ENCODE measurements around the gene RASAL3.

The RASAL3 gene

DNA sequence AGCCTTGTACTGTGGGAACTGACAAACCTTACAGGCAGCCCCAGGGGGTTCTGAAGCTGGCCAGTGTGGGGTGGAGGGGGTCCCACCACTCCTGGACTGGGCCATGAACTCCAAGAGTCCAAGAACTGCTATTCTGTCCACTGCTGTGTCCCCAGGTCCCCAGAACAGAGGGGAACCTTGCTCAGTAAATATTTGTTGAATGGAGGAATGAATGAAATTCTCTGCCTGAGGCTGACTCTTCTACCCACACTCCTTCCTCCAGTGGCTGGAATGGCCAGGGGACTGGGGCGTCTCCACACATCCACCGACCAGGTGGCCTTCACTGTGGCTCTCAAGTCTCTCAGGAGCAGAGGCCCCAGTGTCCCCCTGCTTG, 26.2 kb downstream of the RASAL3 start:
- peaks cover 3% of the 10 kb centered on the region; the same call in 1 of the 2 replicates for H3K4me1 ChIP-seq (ENCODE audit: insufficient read depth, low read length)
- 95% methylated on average over 2 of the region's 2 CpGs for WGBS
- no peak overlapping the region for H3K27ac ChIP-seq (ENCODE audit: low read depth, low read length)

DNA sequence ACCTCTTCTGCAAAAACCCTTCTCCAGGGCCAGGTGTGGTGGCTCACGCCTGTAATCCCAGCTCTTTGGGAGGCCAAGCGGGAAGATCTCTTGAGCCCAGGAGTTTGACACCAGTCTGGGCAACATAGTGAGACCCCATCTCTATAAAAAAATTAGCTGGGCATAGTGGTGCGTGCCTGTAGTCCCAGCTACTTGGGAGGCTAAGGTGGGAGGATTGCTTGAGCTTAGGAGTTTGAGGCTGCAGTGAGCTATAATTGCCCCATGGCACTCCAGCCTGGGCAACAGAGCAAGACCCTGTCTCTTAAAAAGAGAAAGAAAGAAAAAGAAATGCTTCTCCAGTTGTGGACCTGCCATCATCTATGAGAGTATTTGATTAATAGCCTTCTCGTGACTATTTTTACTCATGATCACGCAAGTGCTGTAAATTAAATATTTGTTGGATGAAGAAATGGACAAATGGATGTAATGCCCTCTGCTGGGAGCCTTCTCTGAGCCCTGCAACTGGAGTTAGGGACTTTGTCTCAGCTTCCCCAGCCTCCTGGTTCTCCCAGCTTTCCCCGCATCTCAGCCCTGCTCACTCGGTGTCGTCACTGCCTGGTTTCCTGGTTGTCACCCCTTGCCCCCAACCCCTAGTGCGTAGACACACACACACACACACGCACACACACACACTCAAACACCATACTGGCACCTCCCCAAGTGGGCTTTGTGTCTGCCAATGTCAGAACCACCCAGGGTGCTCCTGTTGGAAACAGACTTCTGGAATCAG, 26.8 kb downstream of the RASAL3 start:
- Histone ChIP-seq H3K4me3 (ENCODE audit: low read length) (no peak overlapping the region), H3K27me3 (ENCODE audit: insufficient read depth, low read length) (no peaks in the 10 kb centered on the region), H3K36me3 (ENCODE audit: insufficient read depth, low read length) (no peaks in the 10 kb centered on the region), H3K27ac (ENCODE audit: low read depth, low read length) (no peak overlapping the region), H3K4me1 (ENCODE audit: insufficient read depth, low read length) (peaks cover 3% of the 10 kb centered on the region; the same call in 1 of the 2 replicates), H3K9me3 (ENCODE audit: insufficient read depth, low read depth, low read length) (no peaks in the 10 kb centered on the region), H3K9ac (ENCODE audit: low read depth, low read length) (no peak overlapping the region)
- 88% methylated on average over 10 of the region's 10 CpGs for WGBS

More for the DNA sequence above, 26.2 kb downstream of the RASAL3 start:
- no peak overlapping the region for H3K4me3 ChIP-seq (ENCODE audit: low read length)
- no peaks in the 10 kb centered on the region for H3K9me3 ChIP-seq (ENCODE audit: insufficient read depth, low read depth, low read length)
- H3K9ac ChIP-seq (ENCODE audit: low read depth, low read length): no peak overlapping the region
- H3K27me3 ChIP-seq (ENCODE audit: insufficient read depth, low read length): no peaks in the 10 kb centered on the region
- no peaks in the 10 kb centered on the region for H3K36me3 ChIP-seq (ENCODE audit: insufficient read depth, low read length)

- H3K4me3 ChIP-seq (ENCODE audit: low read length): no peak overlapping the region
- no peaks in the 10 kb centered on the region for H3K36me3 ChIP-seq (ENCODE audit: insufficient read depth, low read length)
- 86% methylated on average over 15 of the region's 15 CpGs for WGBS
- H3K4me1 ChIP-seq (ENCODE audit: insufficient read depth, low read length): peaks cover 3% of the 10 kb centered on the region; the same call in 1 of the 2 replicates
- H3K9me3 ChIP-seq (ENCODE audit: insufficient read depth, low read depth, low read length): no peaks in the 10 kb centered on the region
- no peak overlapping the region for H3K27ac ChIP-seq (ENCODE audit: low read depth, low read length)
- H3K27me3 ChIP-seq (ENCODE audit: insufficient read depth, low read length): no peaks in the 10 kb centered on the region
- no peak overlapping the region for H3K9ac ChIP-seq (ENCODE audit: low read depth, low read length)
Measured at GRCh38 chr19:15436826-15437110, 27.6 kb downstream of the RASAL3 start.

- Histone ChIP-seq H3K27ac (ENCODE audit: low read depth, low read length) (no peak overlapping the region), H3K27me3 (ENCODE audit: insufficient read depth, low read length) (no peaks in the 10 kb centered on the region), H3K36me3 (ENCODE audit: insufficient read depth, low read length) (no peaks in the 10 kb centered on the region), H3K9ac (ENCODE audit: low read depth, low read length) (no peak overlapping the region), H3K4me3 (ENCODE audit: low read length) (no peak overlapping the region), H3K4me1 (ENCODE audit: insufficient read depth, low read length) (peaks cover 8% of the 10 kb centered on the region; the same call in 1 of the 2 replicates), H3K9me3 (ENCODE audit: insufficient read depth, low read depth, low read length) (no peaks in the 10 kb centered on the region)
- 83% methylated on average over 9 of the region's 10 CpGs for WGBS
Measured at GRCh38 chr19:15436012-15436825, 28.1 kb downstream of the RASAL3 start.

DNA sequence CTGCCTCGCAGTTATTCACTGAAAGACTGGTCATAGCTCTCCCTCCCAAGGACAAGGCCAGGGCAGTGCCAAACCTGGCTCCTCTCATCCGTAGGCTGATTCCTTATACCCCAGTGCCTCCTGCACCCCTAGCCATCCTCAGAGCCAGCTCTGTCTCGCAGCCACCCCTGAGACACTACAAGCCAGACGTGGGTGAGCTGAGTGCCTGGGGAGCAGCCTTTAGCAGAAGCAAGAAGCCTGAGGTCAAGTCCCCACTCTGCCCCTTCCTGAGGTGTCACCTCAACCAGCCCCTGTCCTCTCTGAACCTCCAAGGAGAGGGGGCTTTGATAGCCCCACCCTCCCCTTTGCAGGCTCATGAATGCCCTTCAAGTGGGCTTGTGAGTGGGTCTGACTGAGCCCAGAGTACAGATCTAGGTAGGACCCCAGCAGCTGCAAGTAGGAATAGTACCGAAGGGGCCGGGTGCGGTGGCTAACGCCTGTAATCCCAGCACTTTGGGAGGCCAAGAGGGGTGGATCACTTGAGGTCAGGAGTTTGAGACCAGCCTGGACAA, 30.8 kb downstream of the RASAL3 start:
- WGBS: 66% methylated on average over 8 of the region's 8 CpGs
- Histone ChIP-seq H3K9me3 (ENCODE audit: insufficient read depth, low read depth, low read length) (no peaks in the 10 kb centered on the region), H3K4me1 (ENCODE audit: insufficient read depth, low read length) (peaks cover 10% of the 10 kb centered on the region; the same call in 1 of the 2 replicates), H3K27ac (ENCODE audit: low read depth, low read length) (no peak overlapping the region), H3K36me3 (ENCODE audit: insufficient read depth, low read length) (no peaks in the 10 kb centered on the region), H3K27me3 (ENCODE audit: insufficient read depth, low read length) (no peaks in the 10 kb centered on the region), H3K9ac (ENCODE audit: low read depth, low read length) (no peak overlapping the region; the same call in 1 of the 2 replicates), H3K4me3 (ENCODE audit: low read length) (peak overlapping the region; percentile 96)

DNA sequence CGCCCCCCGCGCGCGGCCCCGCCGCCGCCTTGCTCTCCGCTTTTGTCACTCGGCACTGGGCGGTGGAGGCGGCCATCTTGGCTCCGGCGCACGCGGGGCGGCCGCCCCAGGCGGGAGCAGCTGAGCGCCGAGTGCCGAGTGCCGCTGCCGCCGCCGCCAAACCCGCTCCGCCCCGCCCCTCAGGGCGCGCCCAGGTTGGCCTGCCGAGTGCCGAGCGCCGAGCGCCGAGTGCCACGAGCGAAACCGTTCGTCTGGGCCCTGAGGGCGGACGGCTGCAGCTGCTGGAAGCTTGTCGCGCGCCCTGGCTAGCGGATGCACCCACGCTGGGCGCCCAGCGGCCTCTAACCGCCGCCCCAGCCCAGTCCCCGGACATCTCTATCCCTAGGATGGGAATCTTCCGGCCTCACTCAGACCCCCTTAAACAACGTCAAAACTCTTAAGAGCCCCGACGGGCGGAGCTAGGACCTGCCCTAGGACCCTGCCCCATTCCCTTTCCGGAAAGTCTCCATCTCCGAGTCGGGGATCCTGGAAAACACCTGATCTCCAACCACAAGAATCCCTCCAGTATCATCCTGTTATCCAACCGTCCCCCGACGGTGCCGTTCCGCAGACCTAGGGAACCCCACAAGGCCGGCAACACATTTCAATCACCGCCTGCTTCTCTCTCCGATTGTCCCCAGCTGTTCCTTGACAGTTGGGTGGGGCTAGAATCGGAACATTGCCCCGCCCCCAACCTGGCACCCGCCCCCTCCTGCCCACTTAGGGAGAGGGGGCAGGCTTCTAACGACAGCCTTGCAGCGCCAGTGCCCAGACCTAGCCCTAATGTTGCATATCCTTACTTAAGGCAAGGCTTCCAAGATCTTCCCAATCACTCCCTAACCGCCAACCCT, 31.5 kb downstream of the RASAL3 start:
- Histone ChIP-seq H3K4me1 (ENCODE audit: insufficient read depth, low read length) (peaks cover 10% of the 10 kb centered on the region; the same call in 1 of the 2 replicates), H3K9ac (ENCODE audit: low read depth, low read length) (peak overlapping the region; percentile 52), H3K9me3 (ENCODE audit: insufficient read depth, low read depth, low read length) (no peaks in the 10 kb centered on the region), H3K27me3 (ENCODE audit: insufficient read depth, low read length) (no peaks in the 10 kb centered on the region), H3K36me3 (ENCODE audit: insufficient read depth, low read length) (no peaks in the 10 kb centered on the region), H3K4me3 (ENCODE audit: low read length) (peak overlapping the region; percentile 96), H3K27ac (ENCODE audit: low read depth, low read length) (0 out of 2 replicates have a peak overlapping the region, but pooled peaks have one; percentile 41)
- under 1% methylated on average over 74 of the region's 75 CpGs for WGBS

- Histone ChIP-seq H3K4me3 (ENCODE audit: low read length) (peak overlapping the region; percentile 96), H3K9me3 (ENCODE audit: insufficient read depth, low read depth, low read length) (no peaks in the 10 kb centered on the region), H3K27me3 (ENCODE audit: insufficient read depth, low read length) (no peaks in the 10 kb centered on the region), H3K9ac (ENCODE audit: low read depth, low read length) (peak overlapping the region; percentile 89), H3K27ac (ENCODE audit: low read depth, low read length) (peak overlapping the region; percentile 55; the same call in 1 of the 2 replicates), H3K36me3 (ENCODE audit: insufficient read depth, low read length) (0 out of 2 replicates have a peak, but pooled peaks cover 7% of the 10 kb centered on the region), H3K4me1 (ENCODE audit: insufficient read depth, low read length) (peaks cover 10% of the 10 kb centered on the region; the same call in 1 of the 2 replicates)
- WGBS: 1% methylated on average over 31 of the region's 44 CpGs
Measured at GRCh38 chr19:15432018-15432494, 32.3 kb downstream of the RASAL3 start.

DNA sequence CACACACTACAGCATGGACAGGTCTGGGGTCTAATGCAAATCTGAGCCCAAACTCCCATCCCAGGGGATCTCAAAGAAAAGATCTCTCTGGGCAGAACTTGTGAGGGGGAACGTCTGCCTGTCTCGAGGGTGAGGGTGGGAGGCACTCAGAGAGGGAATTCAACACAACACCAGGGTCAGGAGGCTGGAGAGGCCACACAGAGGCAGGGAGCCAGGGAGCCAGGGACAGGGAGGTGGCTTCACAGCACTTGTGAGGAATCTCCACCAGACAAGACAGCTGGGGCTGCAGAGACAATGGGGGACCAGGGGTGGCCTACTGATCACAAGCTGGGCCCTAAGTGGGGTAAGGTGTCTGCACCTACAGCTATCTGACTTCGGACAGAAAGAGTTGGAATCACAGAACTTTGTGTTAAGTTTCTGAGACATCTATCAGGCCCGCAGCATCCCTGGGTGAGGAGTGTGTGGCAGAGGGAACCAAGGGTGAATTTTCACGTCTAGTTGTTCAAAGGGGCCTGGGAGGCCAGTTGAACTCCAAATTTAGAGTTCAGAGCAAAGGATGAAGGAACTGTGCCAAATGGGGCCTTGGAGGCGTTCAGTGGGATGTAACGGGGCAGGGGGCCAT, 32.8 kb downstream of the RASAL3 start:
- Histone ChIP-seq H3K9ac (ENCODE audit: low read depth, low read length) (peak overlapping the region; percentile 89), H3K4me1 (ENCODE audit: insufficient read depth, low read length) (peaks cover 10% of the 10 kb centered on the region; the same call in 1 of the 2 replicates), H3K36me3 (ENCODE audit: insufficient read depth, low read length) (peaks cover 12% of the 10 kb centered on the region), H3K4me3 (ENCODE audit: low read length) (peak overlapping the region; percentile 96), H3K27me3 (ENCODE audit: insufficient read depth, low read length) (no peaks in the 10 kb centered on the region), H3K9me3 (ENCODE audit: insufficient read depth, low read depth, low read length) (no peaks in the 10 kb centered on the region), H3K27ac (ENCODE audit: low read depth, low read length) (no peak overlapping the region; the same call in 1 of the 2 replicates)
- WGBS: 43% methylated on average over 7 of the region's 7 CpGs

DNA sequence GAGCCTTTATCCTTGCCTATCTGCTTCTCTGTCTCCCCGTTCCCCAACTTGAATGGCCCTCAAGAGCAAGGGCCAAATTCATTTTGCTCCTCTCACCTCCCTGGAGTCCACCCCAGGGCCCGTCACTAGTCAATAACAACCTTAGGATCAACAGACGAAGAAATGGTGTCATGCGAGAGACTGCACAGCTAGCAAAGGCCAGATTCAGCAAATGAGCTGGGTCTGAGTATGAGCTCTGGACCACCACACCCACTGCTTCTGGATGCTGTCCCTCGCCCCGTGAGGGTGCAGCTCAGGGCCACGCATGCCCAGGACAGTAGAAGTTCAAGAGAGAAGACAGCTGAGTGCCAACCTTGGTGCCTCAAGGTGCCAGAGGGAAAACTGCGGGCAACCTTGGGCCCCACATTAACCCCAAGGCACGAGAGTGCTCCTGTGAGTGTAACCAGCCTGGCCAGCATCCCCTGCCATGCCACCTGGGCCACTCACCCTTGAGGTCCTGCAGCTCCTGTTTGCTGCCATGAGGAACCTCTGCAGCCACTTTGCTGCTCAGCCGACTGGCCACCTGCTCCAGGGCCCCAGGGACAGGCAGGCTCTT, 33.7 kb downstream of the RASAL3 start:
- no peaks in the 10 kb centered on the region for H3K9me3 ChIP-seq (ENCODE audit: insufficient read depth, low read depth, low read length)
- no peak overlapping the region for H3K9ac ChIP-seq (ENCODE audit: low read depth, low read length)
- H3K27me3 ChIP-seq (ENCODE audit: insufficient read depth, low read length): no peaks in the 10 kb centered on the region
- no peak overlapping the region for H3K27ac ChIP-seq (ENCODE audit: low read depth, low read length)
- H3K36me3 ChIP-seq (ENCODE audit: insufficient read depth, low read length): peaks cover 19% of the 10 kb centered on the region
- H3K4me3 ChIP-seq (ENCODE audit: low read length): no peak overlapping the region
- peaks cover 10% of the 10 kb centered on the region; the same call in 1 of the 2 replicates for H3K4me1 ChIP-seq (ENCODE audit: insufficient read depth, low read length)
- WGBS: 95% methylated on average over 10 of the region's 10 CpGs

Data from HUES64 (cell line).